ENCODE measurements around the gene BTBD9.
"Not testable (repeated sequence)": the region's sequence is repeated elsewhere in the genome, so short reads cannot be mapped to it uniquely, and the experiment has no call there.

BTBD9 gene

GRCh38 chr6:38649744-38650143, 10.0 kb upstream of the BTBD9 start:
- DNase-seq (ENCODE audit: low read depth in 2 of 2) = no peak

- DNase-seq (ENCODE audit: low read depth in 2 of 2) = no peak
Measured at GRCh38 chr6:38648629-38649028, 8.9 kb upstream of the BTBD9 start.

- DNase-seq (ENCODE audit: low read depth in 2 of 2) = no peak
Measured at GRCh38 chr6:38646166-38646878, 6.6 kb upstream of the BTBD9 start.

GRCh38 chr6:38644951-38645350, 5.2 kb upstream of the BTBD9 start:
- no peak for DNase-seq (ENCODE audit: low read depth in 2 of 2)

- DNase-seq (ENCODE audit: low read depth in 2 of 2) = peak in 1 of 2 experiments; percentile 1
Measured at GRCh38 chr6:38640216-38640909, 634 bp upstream of the BTBD9 start.

GRCh38 chr6:38638941-38639497, 710 bp downstream of the BTBD9 start:
- peak; percentile 29 to 43 for DNase-seq (ENCODE audit: low read depth in 2 of 2)

- no peak for DNase-seq (ENCODE audit: low read depth in 2 of 2)
Measured at GRCh38 chr6:38637756-38638155, 2.0 kb downstream of the BTBD9 start.

- DNase-seq (ENCODE audit: low read depth in 2 of 2) = no peak
Measured at GRCh38 chr6:38636027-38636426, 3.7 kb downstream of the BTBD9 start.

GRCh38 chr6:38634518-38634917, 5.2 kb downstream of the BTBD9 start:
- no peak for DNase-seq (ENCODE audit: low read depth in 2 of 2)

GRCh38 chr6:38632490-38632889, 7.2 kb downstream of the BTBD9 start:
- DNase-seq (ENCODE audit: low read depth in 2 of 2) = no peak

GRCh38 chr6:38631186-38631783, 8.4 kb downstream of the BTBD9 start:
- no peak for DNase-seq (ENCODE audit: low read depth in 2 of 2)

- no peak for DNase-seq (ENCODE audit: low read depth in 2 of 2)
Measured at GRCh38 chr6:38625217-38625616, 14.5 kb downstream of the BTBD9 start.

GRCh38 chr6:38619342-38619741, 20.4 kb downstream of the BTBD9 start:
- DNase-seq (ENCODE audit: low read depth in 2 of 2) = not testable (repeated sequence)

- not testable (repeated sequence) for DNase-seq (ENCODE audit: low read depth in 2 of 2)
Measured at GRCh38 chr6:38618301-38618700, 21.4 kb downstream of the BTBD9 start.

GRCh38 chr6:38617856-38618255, 21.9 kb downstream of the BTBD9 start:
- DNase-seq (ENCODE audit: low read depth in 2 of 2) = no peak

- no peak for DNase-seq (ENCODE audit: low read depth in 2 of 2)
Measured at GRCh38 chr6:38612143-38612965, 27.4 kb downstream of the BTBD9 start.

- DNase-seq (ENCODE audit: low read depth in 2 of 2) = no peak
Measured at GRCh38 chr6:38610050-38610625, 29.6 kb downstream of the BTBD9 start.

GRCh38 chr6:38604700-38605099, 35.0 kb downstream of the BTBD9 start:
- no peak for DNase-seq (ENCODE audit: low read depth in 2 of 2)

GRCh38 chr6:38603966-38604365, 35.8 kb downstream of the BTBD9 start:
- no peak for DNase-seq (ENCODE audit: low read depth in 2 of 2)

- DNase-seq (ENCODE audit: low read depth in 2 of 2) = no peak
Measured at GRCh38 chr6:38603496-38603895, 36.2 kb downstream of the BTBD9 start.

- DNase-seq (ENCODE audit: low read depth in 2 of 2) = no peak
Measured at GRCh38 chr6:38599966-38600550, 39.7 kb downstream of the BTBD9 start.

All from stimulated activated CD4-positive, alpha-beta T cell treated with anti-CD3 and anti-CD28 coated beads, Interleukin-12 subunit alpha, Interleukin-12 subunit beta, amount 100 ng/mL, for 24 hours (primary cell).